GM12878 (cell line): ENCODE results near the gene KCNN1. TPM values are rescaled to one million over a fixed set of nuclear protein-coding genes. Genes with fewer than 3 reads are reported as not detected.

ENCODE experiments used
- ATAC-seq: fragments of 200-7000 bp; cut with Tn5 transposase; 3 replicates; pipeline ENCODE4 v1.9.1; 2020; ENCODE audit warnings: mild to moderate bottlenecking, moderate library complexity
- BruUV-seq: library from RNA; stranded (reverse); fragments of 400-500 nt; replicated peaks from 2 replicates; lab custom pipeline; 2021; lab: Mats Ljungman, UMichigan
- CTCF ChIA-PET: fragments of 300-600 bp; sonication (Branson Sonifier 250); formaldehyde crosslinking; extraction: SDS; loops from one replicate; lab custom pipeline; 2021; ENCODE audit warnings: inconsistent platforms; lab: Yijun Ruan, JAX
- POLR2A ChIA-PET: fragments of 350-600 bp; formaldehyde crosslinking; extraction: SDS; loops from one replicate; lab custom pipeline; 2021; ENCODE audit warnings: inconsistent platforms; lab: Charles Lee
- RAD21 ChIA-PET: fragments of 300-600 bp; sonication (Branson Sonifier 250); formaldehyde crosslinking; loops from one replicate; lab custom pipeline; 2023; ENCODE audit warnings: antibody characterized with exemption; ENCODE audit not compliant: unreplicated experiment; lab: Charles Lee
- SMC1A ChIA-PET: fragments of 300-600 bp; sonication (Branson Sonifier 250); formaldehyde crosslinking; loops from one replicate; lab custom pipeline; 2023; ENCODE audit not compliant: unreplicated experiment, uncharacterized antibody; lab: Charles Lee
- DNase-seq: peaks from one replicate; pipeline ENCODE4 v3.0.0-alpha.2; 2011; ENCODE audit warnings: low read depth, low spot score
- FAIRE-seq: peaks from 3 replicates; lab custom pipeline; 2011; peaks lifted over from hg19 to GRCh38; lab: Jason Lieb, UNC
- H2AFZ ChIP-seq: 2 replicates; pipeline ENCODE4 v1.6.0; 2011; ENCODE audit warnings: low read depth, low read length, control low read depth; ENCODE audit not compliant: control insufficient read depth
- H3K27ac ChIP-seq: 2 replicates; pipeline ENCODE4 v1.5.1; 2011; ENCODE audit warnings: control low read depth; ENCODE audit not compliant: control insufficient read depth, insufficient read depth
- H3K27me3 ChIP-seq, 2 experiments: replicated peaks in 1 of 2; 2 replicates each; pipeline versions ENCODE4 v1.6.0 to v1.6.1; 2011; ENCODE audit warnings: low read length in 1 of 2; ENCODE audit not compliant: control insufficient read depth in 2 of 2, insufficient read depth in 2 of 2
- H3K36me3 ChIP-seq, 2 experiments: 2 replicates each; pipeline ENCODE4 v1.5.1; 2011; ENCODE audit warnings: low read length in 1 of 2; ENCODE audit not compliant: control insufficient read depth in 2 of 2, insufficient read depth in 2 of 2
- H3K4me1 ChIP-seq: 2 replicates; pipeline ENCODE4 v1.6.1; 2011; ENCODE audit warnings: mild to moderate bottlenecking, low read length, moderate library complexity, mixed read lengths; ENCODE audit not compliant: control insufficient read depth, insufficient read depth
- H3K4me2 ChIP-seq: 2 replicates; pipeline ENCODE4 v1.6.0; 2011; ENCODE audit warnings: control low read depth; ENCODE audit not compliant: control insufficient read depth, insufficient read depth
- H3K4me3 ChIP-seq: fragments of 200-600 bp; sonication (generic); 2 replicates; pipeline ENCODE4 v1.5.1; 2016
- H3K79me2 ChIP-seq: 2 replicates; pipeline ENCODE4 v1.6.0; 2011; ENCODE audit warnings: low read length; ENCODE audit not compliant: control insufficient read depth, insufficient read depth
- H3K9ac ChIP-seq: 2 replicates; pipeline ENCODE4 v1.8.0; 2011; ENCODE audit warnings: low read length, control low read depth, mixed read lengths; ENCODE audit not compliant: control insufficient read depth, insufficient read depth
- H3K9me3 ChIP-seq: replicated peaks from 3 replicates; pipeline ENCODE4 v1.5.1; 2011; ENCODE audit warnings: mild to moderate bottlenecking, low read length; ENCODE audit not compliant: control insufficient read depth, insufficient read depth
- H4K20me1 ChIP-seq: 2 replicates; pipeline ENCODE4 v1.6.0; 2011; ENCODE audit not compliant: control insufficient read depth, insufficient read depth
- BACH1 ChIP-seq: fragments of 450-650 bp; IDR thresholded peaks from 2 replicates; pipeline ENCODE4 v1.6.1; 2017; ENCODE audit warnings: mild to moderate bottlenecking, borderline replicate concordance
- FOXK2 ChIP-seq: fragments of 450-650 bp; IDR thresholded peaks from 2 replicates; pipeline ENCODE4 v1.6.1; 2017; ENCODE audit warnings: mild to moderate bottlenecking, moderate library complexity
- HDAC6 ChIP-seq: fragments of 200-600 bp; sonication (generic); IDR thresholded peaks from one replicate; pipeline ENCODE4 v1.8.0; 2017; ENCODE audit warnings: antibody characterized with exemption; ENCODE audit not compliant: unreplicated experiment
- KLF5 ChIP-seq: fragments of 450-650 bp; IDR thresholded peaks from 2 replicates; pipeline ENCODE4 v1.6.1; 2014; ENCODE audit warnings: mild to moderate bottlenecking; ENCODE audit not compliant: partially characterized antibody
- MEF2A ChIP-seq: IDR thresholded peaks from 2 replicates; pipeline ENCODE4 v1.6.1; 2011; ENCODE audit warnings: low read depth, mild to moderate bottlenecking, low read length, moderate library complexity; ENCODE audit not compliant: insufficient read depth
- MTA3 ChIP-seq: IDR thresholded peaks from 2 replicates; pipeline ENCODE4 v1.6.1; 2012; ENCODE audit warnings: low read length, inconsistent platforms, borderline replicate concordance
- MYB ChIP-seq: fragments of 150-350 bp; IDR thresholded peaks from 2 replicates; pipeline ENCODE4 v1.6.1; 2014; ENCODE audit warnings: mild to moderate bottlenecking, low read depth, low read length, borderline replicate concordance
- NFYA ChIP-seq: IDR thresholded peaks from 2 replicates; pipeline ENCODE4 v1.6.1; 2011; ENCODE audit warnings: low read depth, mild to moderate bottlenecking, low read length, improper control_type of control experiment, borderline replicate concordance
- NR2C1 ChIP-seq: fragments of 450-650 bp; IDR thresholded peaks from 2 replicates; pipeline ENCODE4 v1.6.1; 2017; ENCODE audit warnings: antibody characterized with exemption, mild to moderate bottlenecking, moderate library complexity
- PAX8 ChIP-seq: fragments of 450-650 bp; IDR thresholded peaks from 2 replicates; pipeline ENCODE4 v1.6.1; 2017; ENCODE audit warnings: mild to moderate bottlenecking, moderate library complexity
- POU2F2 ChIP-seq: IDR thresholded peaks from 3 replicates; pipeline ENCODE4 v1.6.1; 2011; ENCODE audit warnings: low read depth, mild to moderate bottlenecking, low read length, borderline replicate concordance
- REST ChIP-seq: IDR thresholded peaks from 2 replicates; pipeline ENCODE4 v1.6.1; 2012; ENCODE audit warnings: mild to moderate bottlenecking, low read depth, low read length
- ZNF24 ChIP-seq: fragments of 450-650 bp; IDR thresholded peaks from 2 replicates; pipeline ENCODE4 v1.6.1; 2017; ENCODE audit warnings: antibody characterized with exemption, mild to moderate bottlenecking
- WGBS: methylation state at CpG from one replicate; pipeline ENCODE4 v1.1.6; 2016; ENCODE audit warnings: low lambda C conversion rate; ENCODE audit not compliant: insufficient replicate concordance, insufficient coverage; ENCODE audit errors: missing lambda C conversion rate; 5-methylcytosine and 5-hydroxymethylcytosine counted together
- in situ Hi-C: fragments of 300-500 bp; cut with MboI; formaldehyde crosslinking; loops from 9 replicates; pipeline ENCODE4 v1.14.3; 2018; ENCODE audit warnings: mixed read lengths
- intact Hi-C: fragments of 100-400 bp; cut with micrococcal nuclease; formaldehyde crosslinking; loops from one replicate; pipeline ENCODE4 v1.14.2; 2022; ENCODE audit not compliant: unreplicated experiment
- polyA plus RNA-seq, 11 experiments: library from polyadenylated mRNA; depleted of rRNA in 4 of 11; unstranded in 6 of 11; stranded (reverse) in 5 of 11; fragments of >200 nt; fragmentation: Nextera tagmentation in 4 of 11; fragmentation: Illumina TruSeq in 1 of 11; extraction: Ambion mirVana in 4 of 11; extraction: Trizol in 1 of 11; gene quantifications; 1 replicate in 1 of 11; 2 replicates in 10 of 11; pipeline versions ENCODE4 v1.2.1 to v1.2.3, GENCODE V29; 2011 to 2016; ENCODE audit warnings: inconsistent platforms in 2 of 11, missing spikeins in 2 of 11, low read depth in 1 of 11
- total RNA-seq, 4 experiments: library from RNA; depleted of rRNA in 3 of 4; stranded (reverse); fragments of >200 nt in 3 of 4; fragmentation: Illumina TruSeq in 1 of 4; extraction: Trizol in 1 of 4; gene quantifications; 2 replicates each; pipeline versions ENCODE4 v1.2.1 to v1.2.3, GENCODE V29; 2013 to 2021
- TF ChIP-seq, protein P1 (sequence below): IDR thresholded peaks from 2 replicates; pipeline ENCODE4 v1.6.1; 2012; ENCODE audit warnings: low read length, inconsistent platforms

KCNN1 gene
- total and polyA plus RNA-seq, 10 of the 15 experiments (the other 5 are each of a cell fraction or from before 2014, with no cell fraction given), result 0.02 to 0.95 (median 0.16) TPM; not detected in 1

DNA sequence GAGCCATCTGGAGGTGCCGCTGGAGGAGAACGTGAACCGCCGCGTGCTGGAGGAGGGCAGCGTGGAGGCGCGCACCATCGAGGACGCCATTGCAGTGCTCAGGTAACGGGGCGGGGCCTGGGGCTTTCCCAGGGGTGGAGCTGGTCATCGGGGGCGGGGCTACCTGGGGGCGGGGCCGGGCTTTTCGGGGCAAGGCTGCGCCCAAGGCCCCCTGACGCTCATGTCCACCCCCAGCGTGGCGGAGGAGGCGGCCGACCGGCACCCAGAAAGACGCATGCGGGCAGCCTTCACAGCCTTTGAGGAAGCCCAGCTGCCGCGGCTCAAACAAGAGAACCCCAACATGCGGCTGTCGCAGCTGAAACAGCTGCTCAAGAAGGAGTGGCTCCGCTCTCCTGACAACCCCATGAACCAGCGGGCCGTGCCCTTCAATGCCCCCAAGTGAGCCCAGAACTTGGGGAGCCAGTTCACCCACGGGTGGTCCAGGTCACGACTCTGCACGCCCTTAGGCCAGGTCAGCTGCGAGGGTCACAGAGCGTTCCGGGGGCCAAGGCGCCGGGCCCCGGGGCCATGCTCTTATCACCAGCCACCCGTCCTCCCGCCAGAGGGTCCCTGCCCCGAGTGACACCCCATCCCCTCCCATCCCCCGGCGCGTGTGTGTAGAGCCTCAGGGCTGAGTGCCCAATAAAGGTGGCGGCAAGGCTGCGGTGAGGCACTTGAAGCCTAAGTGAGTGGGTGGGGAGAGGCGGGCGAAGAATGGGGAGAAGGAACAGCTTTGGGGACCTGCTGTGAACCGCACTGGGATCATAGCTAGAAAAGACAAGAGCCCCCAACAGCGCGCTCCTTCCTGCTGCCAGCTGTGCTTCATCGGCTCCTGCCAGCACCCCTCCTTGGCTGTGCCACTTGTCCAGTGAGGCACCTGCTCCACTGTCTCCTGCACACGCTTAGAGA, 23.4 kb upstream of the KCNN1 start:
- Histone ChIP-seq H3K9me3 (no peaks in the 10 kb centered on the region), H2AFZ (no peak overlapping the region), H4K20me1 (no peaks in the 10 kb centered on the region), H3K79me2 (no peaks in the 10 kb centered on the region), H3K27me3 (no peaks in the 10 kb centered on the region), H3K9ac (no peak overlapping the region), H3K4me2 (no peak overlapping the region), H3K27ac (no peak overlapping the region), H3K4me1 (peaks cover 7% of the 10 kb centered on the region), H3K4me3 (no peak overlapping the region), H3K36me3 (no peaks in the 10 kb centered on the region; a peak in 3 of 4 replicates)
- BruUV-seq, result TSS peak; percentile 92
- intact Hi-C loops, result no loop called here
- no peak for DNase-seq
- no peak for ATAC-seq
- ChIA-PET CTCF (interaction anchor here (1.8 to 5.5 kb wide), 2 partner anchors 10 to 52 kb away, joined by 4 to 62 read pairs; no protein-coding TSS in a partner anchor), POLR2A (interaction anchor here (0.6 kb wide), 1 partner anchor 10 kb away, joined by 3 read pairs; no protein-coding TSS in a partner anchor), SMC1A (no interaction called here), RAD21 (interaction anchor here (1.3 to 1.5 kb wide), 2 partner anchors 11 to 84 kb away, joined by 3 to 5 read pairs; partner anchors contain the start of gene CCDC124)
- TF ChIP-seq BACH1, result no peak
- TF ChIP-seq FOXK2, result no peak
- no peak for TF ChIP-seq KLF5
- no peak for TF ChIP-seq MYB
- no peak for TF ChIP-seq PAX8
- no peak for TF ChIP-seq REST
- TF ChIP-seq ZNF24, result no peak
- TF ChIP-seq NFYA, result no peak
- TF ChIP-seq POU2F2, result no peak
- no peak for TF ChIP-seq MEF2A
- no peak for TF ChIP-seq MTA3
- TF ChIP-seq HDAC6, result no peak
- TF ChIP-seq, protein P1, sequence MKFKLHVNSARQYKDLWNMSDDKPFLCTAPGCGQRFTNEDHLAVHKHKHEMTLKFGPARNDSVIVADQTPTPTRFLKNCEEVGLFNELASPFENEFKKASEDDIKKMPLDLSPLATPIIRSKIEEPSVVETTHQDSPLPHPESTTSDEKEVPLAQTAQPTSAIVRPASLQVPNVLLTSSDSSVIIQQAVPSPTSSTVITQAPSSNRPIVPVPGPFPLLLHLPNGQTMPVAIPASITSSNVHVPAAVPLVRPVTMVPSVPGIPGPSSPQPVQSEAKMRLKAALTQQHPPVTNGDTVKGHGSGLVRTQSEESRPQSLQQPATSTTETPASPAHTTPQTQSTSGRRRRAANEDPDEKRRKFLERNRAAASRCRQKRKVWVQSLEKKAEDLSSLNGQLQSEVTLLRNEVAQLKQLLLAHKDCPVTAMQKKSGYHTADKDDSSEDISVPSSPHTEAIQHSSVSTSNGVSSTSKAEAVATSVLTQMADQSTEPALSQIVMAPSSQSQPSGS, result no peak
- TF ChIP-seq NR2C1, result no peak
- in situ Hi-C loops, result loop anchor here (10.0 kb wide), 1 partner anchor 51 kb away; no protein-coding TSS in a partner anchor
- 93% methylated on average over 36 of the region's 57 CpGs for WGBS
- FAIRE-seq, result no peak
